GM19238 (cell line): ENCODE data around the gene UBAC1.
"Not testable (repeated sequence)": the region's sequence is repeated elsewhere in the genome, so short reads cannot be mapped to it uniquely, and the experiment has no call there.

Experiments
- DNase-seq: peaks from one replicate; pipeline ENCODE4 v3.0.0; 2011; ENCODE audit warnings: low spot score; ENCODE audit not compliant: insufficient read length

The UBAC1 gene

GRCh38 chr9:135978642-135979546, 17.7 kb upstream of the UBAC1 start:
- DNase-seq, result no peak

- DNase-seq, result no peak
These were observed 15.8 kb upstream of the UBAC1 start for GRCh38 chr9:135976944-135977343.

- DNase-seq, result no peak
These were observed 15.4 kb upstream of the UBAC1 start for GRCh38 chr9:135976531-135976930.

- DNase-seq, result no peak
These were observed 14.7 kb upstream of the UBAC1 start for GRCh38 chr9:135975834-135976233.

GRCh38 chr9:135974220-135974573, 13.0 kb upstream of the UBAC1 start:
- DNase-seq, result no peak

- DNase-seq, result no peak
These were observed 12.4 kb upstream of the UBAC1 start for GRCh38 chr9:135973277-135974219.

- peak; percentile 27 for DNase-seq
These were observed 10.7 kb upstream of the UBAC1 start for GRCh38 chr9:135971892-135972291.

- DNase-seq, result no peak
These were observed 10.1 kb upstream of the UBAC1 start for GRCh38 chr9:135971111-135971766.

- DNase-seq, result no peak
These were observed 9.1 kb upstream of the UBAC1 start for GRCh38 chr9:135970128-135970815.

GRCh38 chr9:135969064-135969683, 8.0 kb upstream of the UBAC1 start:
- no peak for DNase-seq

GRCh38 chr9:135968601-135969000, 7.4 kb upstream of the UBAC1 start:
- no peak for DNase-seq

- DNase-seq, result no peak
These were observed 6.9 kb upstream of the UBAC1 start for GRCh38 chr9:135968083-135968476.

GRCh38 chr9:135966916-135967260, 5.7 kb upstream of the UBAC1 start:
- not testable (repeated sequence) for DNase-seq

GRCh38 chr9:135965124-135965756, 4.1 kb upstream of the UBAC1 start:
- DNase-seq, result no peak

- DNase-seq, result no peak
These were observed 2.8 kb upstream of the UBAC1 start for GRCh38 chr9:135963938-135964337.

- no peak for DNase-seq
These were observed 2.2 kb upstream of the UBAC1 start for GRCh38 chr9:135963338-135963737.

- no peak for DNase-seq
These were observed 1.6 kb upstream of the UBAC1 start for GRCh38 chr9:135962696-135963307.

GRCh38 chr9:135961811-135962695, 880 bp upstream of the UBAC1 start:
- no peak for DNase-seq
